ENCODE results near the gene METTL8.

The METTL8 gene

GRCh38 chr2:171475979-171476378, 42.2 kb upstream of the METTL8 start:
- no peak overlapping the region for H3K4me3 ChIP-seq (replicated peaks; ENCODE audit: low read depth, low read length)
- DNase-seq (ENCODE audit: low read depth): no peak

GRCh38 chr2:171470129-171470528, 36.3 kb upstream of the METTL8 start:
- no peak overlapping the region for H3K4me3 ChIP-seq (replicated peaks; ENCODE audit: low read depth, low read length)
- no peak for TF ChIP-seq CTCF (IDR thresholded peaks at IDR 0.05; ENCODE audit: low read length, missing control alignments)
- no peak for DNase-seq (ENCODE audit: low read depth)

More at GRCh38 chr2:171475979-171476378, 42.2 kb upstream of the METTL8 start:
- no peak for TF ChIP-seq CTCF (IDR thresholded peaks at IDR 0.05; ENCODE audit: low read length, missing control alignments)

- no peak for DNase-seq (ENCODE audit: low read depth)
- H3K4me3 ChIP-seq (replicated peaks; ENCODE audit: low read depth, low read length): no peak overlapping the region
- no peak for TF ChIP-seq CTCF (IDR thresholded peaks at IDR 0.05; ENCODE audit: low read length, missing control alignments)
These were observed 35.4 kb upstream of the METTL8 start for GRCh38 chr2:171469176-171469575.

GRCh38 chr2:171460537-171460936, 26.7 kb upstream of the METTL8 start:
- DNase-seq (ENCODE audit: low read depth): no peak
- H3K4me3 ChIP-seq (replicated peaks; ENCODE audit: low read depth, low read length): no peak overlapping the region
- TF ChIP-seq CTCF (IDR thresholded peaks at IDR 0.05; ENCODE audit: low read length, missing control alignments): no peak

- H3K4me3 ChIP-seq (replicated peaks; ENCODE audit: low read depth, low read length): no peak overlapping the region
- no peak for TF ChIP-seq CTCF (IDR thresholded peaks at IDR 0.05; ENCODE audit: low read length, missing control alignments)
- no peak for DNase-seq (ENCODE audit: low read depth)
These were observed 25.7 kb upstream of the METTL8 start for GRCh38 chr2:171459498-171459897.

GRCh38 chr2:171452773-171453172, 19.0 kb upstream of the METTL8 start:
- DNase-seq (ENCODE audit: low read depth): no peak
- H3K4me3 ChIP-seq (replicated peaks; ENCODE audit: low read depth, low read length): no peak overlapping the region
- no peak for TF ChIP-seq CTCF (IDR thresholded peaks at IDR 0.05; ENCODE audit: low read length, missing control alignments)

- TF ChIP-seq CTCF (IDR thresholded peaks at IDR 0.05; ENCODE audit: low read length, missing control alignments): no peak
- no peak overlapping the region for H3K4me3 ChIP-seq (replicated peaks; ENCODE audit: low read depth, low read length)
- DNase-seq (ENCODE audit: low read depth): no peak
These were observed 17.3 kb upstream of the METTL8 start for GRCh38 chr2:171451074-171451473.

Data from fibroblast of pulmonary artery (primary cell).